Activated CD8-positive, alpha-beta memory T cell treated with anti-CD3 and anti-CD28 coated beads for 36 hours (primary cell): ENCODE results near the gene CD14. TPM values are rescaled to one million over a fixed set of nuclear protein-coding genes. Genes with fewer than 3 reads are reported as not detected.
"Not testable (repeated sequence)": the region's sequence is repeated elsewhere in the genome, so short reads cannot be mapped to it uniquely, and the experiment has no call there.

Experiments
- CTCF ChIA-PET: fragments of 350-600 bp; sonication (Branson Sonifier 250); formaldehyde crosslinking; loops from one replicate; lab custom pipeline; 2021; ENCODE audit warnings: antibody characterized with exemption; lab: Charles Lee
- POLR2A ChIA-PET: fragments of 350-600 bp; sonication (Branson Sonifier 250); formaldehyde crosslinking; loops from one replicate; lab custom pipeline; 2021; ENCODE audit warnings: antibody characterized with exemption; lab: Charles Lee
- total RNA-seq, 2 experiments: library from RNA; stranded (reverse); gene quantifications; one replicate each; pipeline ENCODE4 v1.2.3, GENCODE V29; 2021

Gene CD14
- total RNA-seq = under 1 TPM; 0.44 to 0.70 TPM

- POLR2A ChIA-PET = interaction anchor here (0.7 to 1.5 kb wide), 2 partner anchors 14 to 68 kb away, joined by 3 to 5 read pairs; no protein-coding TSS in a partner anchor
- CTCF ChIA-PET = interaction anchor here (0.8 to 2.6 kb wide), 8 partner anchors 15 to 261 kb away, joined by 3 to 15 read pairs (median 3); partner anchors contain the start of genes EIF4EBP3, HARS1, HARS2 and IK
Measured at GRCh38 chr5:140633021-140633471, at the start of gene CD14. Gene CD14, minus strand, starts transcription at chr5:140633175. Its CDS starts 104 bp downstream, at chr5:140633071.

GRCh38 chr5:140678993-140679392 is 46.0 kb upstream of the CD14 start:
- CTCF ChIA-PET = no interaction called here
- POLR2A ChIA-PET = interaction anchor here (1.2 kb wide), 1 partner anchor 12 kb away, joined by 3 read pairs; the partner anchor contains the start of genes HARS1 and HARS2

GRCh38 chr5:140677947-140678346 is 45.0 kb upstream of the CD14 start:
- CTCF ChIA-PET = no interaction called here
- POLR2A ChIA-PET = interaction anchor here (0.6 to 1.2 kb wide), 2 partner anchors 8 to 13 kb away, joined by 3 to 8 read pairs; partner anchors contain the start of genes HARS1 and HARS2

GRCh38 chr5:140674629-140675028 is 41.7 kb upstream of the CD14 start:
- POLR2A ChIA-PET = interaction anchor here (0.7 kb wide), 1 partner anchor 115 kb away, joined by 3 read pairs; no protein-coding TSS in a partner anchor
- CTCF ChIA-PET = interaction anchor here (0.6 to 1.1 kb wide), 2 partner anchors 268 to 1473 kb away, joined by 3 read pairs; no protein-coding TSS in a partner anchor

GRCh38 chr5:140674211-140674610 is 41.2 kb upstream of the CD14 start:
- ChIA-PET CTCF (interaction anchor here (1.1 kb wide), 1 partner anchor 268 kb away, joined by 3 read pairs; no protein-coding TSS in a partner anchor), POLR2A (no interaction called here)

GRCh38 chr5:140673187-140673976 is 40.4 kb upstream of the CD14 start, which contains the start of gene DND1:
Gene DND1, minus strand, starts transcription at chr5:140673576. Its CDS starts 34 bp downstream, at chr5:140673542.
- ChIA-PET CTCF (no interaction called here), POLR2A (no interaction called here)

- ChIA-PET POLR2A (interaction anchor here (1.2 kb wide), 1 partner anchor 26 kb away, joined by 3 read pairs; no protein-coding TSS in a partner anchor), CTCF (interaction anchor here (0.6 kb wide), 1 partner anchor 78 kb away, joined by 5 read pairs; no protein-coding TSS in a partner anchor)
Measured at GRCh38 chr5:140672455-140673186, 39.6 kb upstream of the CD14 start.

GRCh38 chr5:140671472-140672125 is 38.6 kb upstream of the CD14 start:
- ChIA-PET POLR2A (interaction anchor here (0.6 to 1.2 kb wide), 2 partner anchors 24 to 25 kb away, joined by 3 to 4 read pairs; partner anchors contain the start of genes IK and NDUFA2), CTCF (interaction anchor here (0.6 kb wide), 1 partner anchor 79 kb away, joined by 5 read pairs; no protein-coding TSS in a partner anchor)

GRCh38 chr5:140671035-140671434 is 38.1 kb upstream of the CD14 start:
- POLR2A ChIA-PET = interaction anchor here (0.6 kb wide), 1 partner anchor 23 kb away, joined by 4 read pairs; the partner anchor contains the start of genes IK and NDUFA2

GRCh38 chr5:140664359-140665119 is 31.6 kb upstream of the CD14 start, which contains the start of gene WDR55:
Gene WDR55, plus strand, starts transcription at chr5:140664904. Its CDS starts 9 bp downstream, at chr5:140664913.
- POLR2A ChIA-PET = interaction anchor here (1.0 to 1.8 kb wide), 3 partner anchors 10 to 116 kb away, joined by 3 to 7 read pairs (median 3); partner anchors contain the start of genes IK and NDUFA2
- CTCF ChIA-PET = interaction anchor here (3.2 kb wide), 1 partner anchor 17 kb away, joined by 12 read pairs; the partner anchor contains the start of genes IK and NDUFA2

More at GRCh38 chr5:140671035-140671434, 38.1 kb upstream of the CD14 start:
- CTCF ChIA-PET = not testable (repeated sequence)

- ChIA-PET CTCF (interaction anchor here (3.2 kb wide), 1 partner anchor 16 kb away, joined by 12 read pairs; the partner anchor contains the start of genes IK and NDUFA2), POLR2A (interaction anchor here (1.0 to 1.8 kb wide), 3 partner anchors 10 to 115 kb away, joined by 3 to 7 read pairs (median 3); partner anchors contain the start of genes IK and NDUFA2)
Measured at GRCh38 chr5:140664030-140664358, 31.0 kb upstream of the CD14 start.

- CTCF ChIA-PET, POLR2A ChIA-PET: not testable (repeated sequence)
Measured at GRCh38 chr5:140660371-140660770, 27.4 kb upstream of the CD14 start.

- CTCF ChIA-PET = no interaction called here
- POLR2A ChIA-PET = no interaction called here
Measured at GRCh38 chr5:140658870-140659269, 25.9 kb upstream of the CD14 start.

- ChIA-PET POLR2A (interaction anchor here (0.7 to 1.4 kb wide), 14 partner anchors 8 to 304 kb away, joined by 3 to 7 read pairs (median 4); partner anchors contain the start of genes ANKHD1, APBB3, SLC35A4 and SRA1), CTCF (interaction anchor here (0.7 to 2.1 kb wide), 5 partner anchors 8 to 920 kb away, joined by 3 to 12 read pairs (median 4); partner anchors contain the start of gene WDR55)
Measured at GRCh38 chr5:140647042-140647419, 14.1 kb upstream of the CD14 start.

GRCh38 chr5:140642718-140643117 is 9.7 kb upstream of the CD14 start:
- ChIA-PET POLR2A (interaction anchor here (1.2 kb wide), 1 partner anchor 48 kb away, joined by 4 read pairs; the partner anchor contains the start of genes HARS1 and HARS2), CTCF (interaction anchor here (1.0 kb wide), 1 partner anchor 57 kb away, joined by 3 read pairs; the partner anchor contains the start of gene ZMAT2)

- POLR2A ChIA-PET = interaction anchor here (1.2 kb wide), 1 partner anchor 49 kb away, joined by 4 read pairs; the partner anchor contains the start of genes HARS1 and HARS2
Measured at GRCh38 chr5:140641716-140642115, 8.7 kb upstream of the CD14 start.

More at GRCh38 chr5:140641716-140642115, 8.7 kb upstream of the CD14 start:
- CTCF ChIA-PET = no interaction called here
